Posterior cingulate gyrus (tissue), 11 donors: ENCODE results near the gene DEFB123.
"Not testable (repeated sequence)": the region's sequence is repeated elsewhere in the genome, so short reads cannot be mapped to it uniquely, and the experiment has no call there.

Source experiments
- DNase-seq, 10 donors: peaks; one replicate each; pipeline versions ENCODE4 v3.0.0 to v3.0.0-alpha.2; 2020 to 2021; ENCODE audit warnings: mixed read lengths in 3 of 10
- intact Hi-C: fragments of 100-400 bp; cut with DNase I; formaldehyde crosslinking; loops from one replicate; pipeline ENCODE4 v1.15.1; 2023

Gene DEFB123, protein sequence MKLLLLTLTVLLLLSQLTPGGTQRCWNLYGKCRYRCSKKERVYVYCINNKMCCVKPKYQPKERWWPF

GRCh38 chr20:31440012-31440659 lies at the start of gene DEFB123:
Gene DEFB123 (plus strand): TSS chr20:31440632. CDS start chr20:31440699, 67 bp downstream.
- DNase-seq = no peak
- intact Hi-C loops = no loop called here

GRCh38 chr20:31392836-31393235 lies 47.6 kb upstream of the DEFB123 start:
- DNase-seq = no peak
- intact Hi-C loops = no loop called here

GRCh38 chr20:31394900-31395299 lies 45.5 kb upstream of the DEFB123 start:
- no peak for DNase-seq
- intact Hi-C loops = no loop called here

- no peak for DNase-seq
- intact Hi-C loops = no loop called here
Observed at GRCh38 chr20:31403886-31404285, 36.5 kb upstream of the DEFB123 start.

DNA sequence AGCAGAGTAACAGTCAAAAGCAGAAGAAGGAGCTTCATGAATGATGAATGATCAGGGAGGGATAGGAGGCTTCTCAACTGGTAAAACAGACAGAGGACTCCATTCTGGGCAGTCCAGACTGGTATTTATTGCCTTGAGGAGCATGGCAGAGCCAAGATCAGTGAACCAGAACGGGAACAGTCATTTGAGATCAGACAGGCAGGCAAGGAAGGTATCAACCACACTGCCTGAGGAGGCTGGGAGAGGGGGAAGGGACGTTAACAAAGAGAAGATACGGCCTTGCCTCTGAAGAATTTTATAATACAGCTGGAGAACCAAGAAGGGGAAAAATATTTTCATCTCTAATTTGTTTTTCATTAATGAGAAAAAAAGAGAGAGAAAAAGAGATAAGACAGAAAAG lies 34.3 kb upstream of the DEFB123 start, which contains the start of gene DEFB121:
DEFB121 (minus strand) TSS at position 101 of the 400 bp plus-strand sequence; CDS start at position 38, 63 bp downstream.
- DNase-seq = no peak

GRCh38 chr20:31410011-31410410 lies 30.4 kb upstream of the DEFB123 start:
- intact Hi-C loops = no loop called here
- DNase-seq = no peak

More for the DNA sequence above, 34.3 kb upstream of the DEFB123 start, which contains the start of gene DEFB121:
- intact Hi-C loops = no loop called here

GRCh38 chr20:31414381-31414780 lies 26.1 kb upstream of the DEFB123 start:
- intact Hi-C loops = no loop called here
- no peak for DNase-seq

DNA sequence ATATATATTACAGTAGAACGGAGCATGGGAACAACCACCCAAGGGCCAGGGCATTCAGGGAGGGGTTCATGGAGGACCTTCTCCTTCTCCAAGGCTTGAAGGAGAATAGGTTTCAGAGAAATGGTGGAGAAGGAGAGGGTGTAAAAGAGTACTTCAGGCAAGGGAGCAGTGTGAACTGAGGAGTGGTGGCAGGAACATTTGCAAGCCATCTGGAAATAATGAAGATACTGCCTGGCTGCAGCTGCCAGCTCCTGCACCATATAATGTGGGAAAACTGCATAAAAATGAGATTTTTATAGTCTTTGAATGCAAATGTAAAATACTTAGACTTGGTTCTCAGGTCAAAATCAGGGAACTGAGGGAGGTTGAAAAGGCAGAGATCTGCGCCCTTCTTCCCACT lies 24.8 kb upstream of the DEFB123 start:
- DNase-seq = no peak
- intact Hi-C loops = no loop called here

- no peak for DNase-seq
- intact Hi-C loops = no loop called here
Observed at GRCh38 chr20:31418307-31418706, 22.1 kb upstream of the DEFB123 start.

DNA sequence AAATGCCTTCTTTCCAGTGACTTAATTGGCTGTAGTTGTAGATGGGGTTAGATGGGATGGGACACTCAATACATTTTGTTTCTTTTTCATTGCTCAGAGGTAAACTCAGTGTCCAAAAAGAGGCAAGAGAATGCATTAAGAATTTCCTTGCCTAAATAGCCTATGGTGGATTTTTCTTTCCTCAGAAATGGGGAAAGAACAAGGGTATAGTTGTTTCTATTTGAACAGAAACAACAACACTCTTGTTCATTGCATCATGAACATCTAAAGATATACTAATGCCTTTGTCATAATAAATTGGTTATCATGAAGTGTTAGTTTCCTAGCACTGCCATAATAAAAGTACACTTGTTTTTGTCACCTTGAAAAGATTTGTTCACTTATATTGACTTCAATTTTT lies 14.6 kb upstream of the DEFB123 start:
- no peak for DNase-seq
- intact Hi-C loops = no loop called here

GRCh38 chr20:31426891-31427551 lies 13.4 kb upstream of the DEFB123 start:
- intact Hi-C loops, DNase-seq: not testable (repeated sequence)

DNA sequence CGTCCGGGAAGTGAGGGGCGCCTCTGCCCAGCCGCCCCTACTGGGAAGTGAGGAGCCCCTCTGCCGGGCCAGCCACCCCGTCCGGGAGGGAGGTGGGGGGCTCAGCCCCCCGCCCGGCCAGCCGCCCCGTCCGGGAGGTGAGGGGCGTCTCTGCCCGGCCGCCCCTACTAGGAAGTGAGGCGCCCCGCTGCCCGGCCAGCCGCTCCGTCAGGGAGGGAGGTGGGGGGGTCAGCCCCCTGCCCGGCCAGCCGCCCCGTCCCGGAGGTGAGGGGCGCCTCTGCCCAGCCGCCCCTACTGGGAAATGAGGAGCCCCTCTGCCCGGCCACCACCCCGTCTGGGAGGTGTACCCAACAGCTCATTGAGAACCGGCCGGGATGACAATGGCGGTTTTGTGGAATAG lies 12.9 kb upstream of the DEFB123 start:
- intact Hi-C loops, DNase-seq: not testable (repeated sequence)

GRCh38 chr20:31430568-31431115 lies 9.8 kb upstream of the DEFB123 start:
- intact Hi-C loops = no loop called here
- no peak for DNase-seq

DNA sequence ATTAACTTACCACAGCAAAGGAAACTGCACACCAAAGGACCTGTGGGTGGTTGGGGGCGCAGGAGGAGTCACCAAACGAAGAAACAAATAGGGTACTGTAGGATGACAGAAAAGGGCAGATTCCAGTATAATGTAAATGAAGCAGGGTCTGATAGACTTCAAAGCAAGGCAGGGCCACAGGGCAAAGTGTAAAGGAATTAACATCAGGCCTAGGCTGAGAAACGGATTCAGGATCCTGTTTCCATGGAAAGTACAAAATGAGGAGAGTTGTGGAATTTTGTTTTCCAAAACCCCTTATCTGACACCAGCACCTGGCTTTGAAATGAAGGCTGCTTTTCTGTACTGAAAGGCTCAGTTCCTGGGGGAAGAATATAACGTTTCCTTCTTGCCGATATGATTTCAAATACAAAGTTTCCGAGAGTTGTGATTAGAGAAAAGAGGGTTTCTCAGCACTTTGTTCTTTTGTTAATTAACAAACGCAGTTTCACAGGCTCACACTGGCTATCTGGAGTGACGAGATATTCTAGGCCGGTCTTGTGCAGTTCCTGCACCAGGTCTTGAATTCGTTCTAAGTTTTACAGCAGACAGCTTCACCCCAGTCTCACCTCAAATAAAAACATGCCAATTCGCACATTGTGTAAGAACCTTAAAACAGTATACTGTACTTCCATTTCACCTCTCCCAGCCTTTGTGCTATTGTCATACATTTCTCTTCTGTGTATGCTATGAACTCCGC lies 5.8 kb downstream of the DEFB123 start:
- intact Hi-C loops = no loop called here
- DNase-seq = no peak

DNA sequence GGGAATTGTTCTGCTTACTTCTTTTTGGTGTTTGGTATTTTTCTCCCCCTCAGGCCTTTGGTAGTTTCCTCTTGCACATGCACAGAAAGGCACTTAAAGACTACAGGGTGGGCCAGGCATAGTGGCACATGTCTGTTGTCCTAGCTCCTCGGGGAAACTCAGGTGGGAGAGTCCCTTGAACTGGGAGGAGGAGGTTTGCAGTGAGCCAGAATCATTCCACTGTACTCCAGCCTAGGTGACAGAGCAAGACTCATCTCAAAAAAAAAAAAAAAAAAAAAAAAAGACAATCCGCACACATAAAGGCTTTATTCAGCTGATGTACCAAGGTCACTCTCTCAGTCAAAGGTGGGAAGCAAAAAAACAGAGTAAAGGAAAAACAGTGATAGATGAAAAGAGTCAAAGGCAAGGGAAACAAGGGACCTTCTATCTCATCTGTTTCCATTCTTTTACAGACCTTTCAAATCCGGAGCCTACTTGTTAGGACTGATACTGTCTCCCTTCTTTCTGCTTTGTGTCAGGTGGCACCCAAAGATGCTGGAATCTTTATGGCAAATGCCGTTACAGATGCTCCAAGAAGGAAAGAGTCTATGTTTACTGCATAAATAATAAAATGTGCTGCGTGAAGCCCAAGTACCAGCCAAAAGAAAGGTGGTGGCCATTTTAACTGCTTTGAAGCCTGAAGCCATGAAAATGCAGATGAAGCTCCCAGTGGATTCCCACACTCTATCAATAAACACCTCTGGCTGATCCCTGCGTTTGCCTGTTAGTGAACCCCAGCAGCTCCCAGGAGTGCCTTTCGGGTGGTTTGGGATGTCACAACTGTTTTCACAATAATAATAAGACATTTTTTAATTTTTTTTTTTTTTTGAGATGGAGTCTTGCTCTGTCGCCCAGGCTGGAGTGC lies 9.3 kb downstream of the DEFB123 start:
- intact Hi-C loops = no loop called here
- no peak for DNase-seq

GRCh38 chr20:31452575-31452974 lies 12.1 kb downstream of the DEFB123 start:
- intact Hi-C loops = no loop called here
- DNase-seq = no peak

DNA sequence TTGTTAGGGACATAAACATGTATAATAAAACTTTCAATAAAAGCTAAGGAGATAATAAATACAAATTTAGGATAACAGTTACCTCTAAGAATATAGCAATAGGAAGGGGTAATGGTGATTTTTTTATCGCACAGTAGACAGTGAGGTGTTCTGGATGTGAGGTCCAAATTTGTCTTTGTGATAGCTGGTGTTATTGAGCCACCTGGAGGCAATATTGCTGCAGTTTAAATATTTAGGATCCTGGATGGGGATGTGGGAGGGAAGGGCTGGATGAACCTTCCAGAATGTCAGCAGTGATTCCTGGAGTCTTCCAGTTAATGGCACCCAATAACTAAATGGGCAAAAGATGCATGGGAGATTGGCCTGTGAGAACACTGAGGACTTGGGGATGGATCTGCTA lies 13.9 kb downstream of the DEFB123 start:
- DNase-seq = no peak
- intact Hi-C loops = no loop called here

DNA sequence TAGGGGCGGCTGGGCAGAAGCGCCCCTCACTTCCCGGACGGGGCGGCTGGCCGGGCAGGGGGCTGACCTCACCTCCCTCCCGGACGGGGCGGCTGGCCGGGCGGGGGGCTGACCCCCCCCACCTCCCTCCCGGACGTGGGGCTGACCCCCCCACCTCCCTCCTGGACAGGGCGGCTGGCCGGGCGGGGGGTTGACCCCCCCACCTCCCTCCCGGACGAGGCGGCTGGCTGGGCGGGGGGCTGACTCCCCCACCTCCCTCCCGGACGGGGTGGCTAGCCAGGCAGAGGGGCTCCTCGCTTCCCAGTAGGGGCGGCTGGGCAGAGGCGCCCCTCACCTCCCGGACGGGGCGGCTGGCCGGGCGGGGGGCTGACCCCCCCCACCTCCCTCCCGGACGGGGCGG lies 30.5 kb downstream of the DEFB123 start:
- intact Hi-C loops, DNase-seq: not testable (repeated sequence)

DNA sequence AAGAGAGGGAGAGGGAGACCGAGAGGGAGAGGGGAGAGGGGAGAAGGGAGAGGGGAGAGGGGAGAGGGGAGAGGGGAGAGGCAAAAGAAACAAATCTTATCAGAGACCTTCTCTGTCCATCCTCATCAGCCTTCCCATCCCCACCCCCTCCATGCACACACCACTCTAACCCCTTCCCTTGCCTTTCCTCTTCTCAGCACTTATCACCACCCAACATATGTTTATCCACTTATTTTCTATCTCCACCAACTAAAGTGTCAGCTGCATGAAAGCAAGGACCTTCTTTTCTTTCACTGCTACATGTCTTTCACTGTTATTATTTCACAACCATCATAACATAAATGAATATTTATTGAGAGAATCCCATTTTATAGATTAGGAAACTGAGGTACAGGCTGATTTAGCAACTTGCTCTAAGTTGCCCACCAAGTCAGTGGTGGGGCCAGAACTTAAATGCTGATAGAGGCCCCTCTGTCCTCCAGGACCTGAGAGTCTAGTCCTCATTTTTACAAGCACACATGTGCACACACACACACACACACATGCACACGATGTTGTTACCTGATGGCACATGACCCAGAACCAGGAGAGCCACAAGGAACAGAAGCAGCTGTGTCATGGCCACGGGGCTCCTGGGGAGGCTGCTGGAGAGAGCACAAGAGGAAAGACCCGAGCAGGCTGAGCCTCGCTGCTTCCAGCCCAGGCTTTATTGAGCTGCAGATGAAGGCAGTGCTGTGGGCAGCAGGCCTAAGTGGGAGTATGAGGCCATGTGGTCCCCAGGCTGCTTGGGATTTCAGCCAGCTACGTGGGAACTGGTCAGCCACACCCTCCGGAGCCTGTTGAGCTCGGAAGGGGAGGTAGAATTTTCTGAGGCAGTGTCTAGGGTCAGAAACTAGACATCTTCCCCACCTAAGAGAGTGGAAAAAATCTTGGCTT lies 32.2 kb downstream of the DEFB123 start:
- intact Hi-C loops = no loop called here
- no peak for DNase-seq
